ENCODE data around the gene NDUFAF7.
"Not testable (repeated sequence)": the region's sequence is repeated elsewhere in the genome, so short reads cannot be mapped to it uniquely, and the experiment has no call there.

The NDUFAF7 gene, protein sequence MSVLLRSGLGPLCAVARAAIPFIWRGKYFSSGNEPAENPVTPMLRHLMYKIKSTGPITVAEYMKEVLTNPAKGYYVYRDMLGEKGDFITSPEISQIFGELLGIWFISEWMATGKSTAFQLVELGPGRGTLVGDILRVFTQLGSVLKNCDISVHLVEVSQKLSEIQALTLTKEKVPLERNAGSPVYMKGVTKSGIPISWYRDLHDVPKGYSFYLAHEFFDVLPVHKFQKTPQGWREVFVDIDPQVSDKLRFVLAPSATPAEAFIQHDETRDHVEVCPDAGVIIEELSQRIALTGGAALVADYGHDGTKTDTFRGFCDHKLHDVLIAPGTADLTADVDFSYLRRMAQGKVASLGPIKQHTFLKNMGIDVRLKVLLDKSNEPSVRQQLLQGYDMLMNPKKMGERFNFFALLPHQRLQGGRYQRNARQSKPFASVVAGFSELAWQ

GRCh38 chr2:37231241-37232130 is at the start of gene NDUFAF7, which contains the start of gene CEBPZ:
TSS of gene NDUFAF7 (plus strand) at chr2:37231658. CDS start at chr2:37231706, 48 bp downstream.
TSS of gene CEBPZ (minus strand) at chr2:37231596. CDS start at chr2:37231567, 29 bp downstream.
- DNase-seq, result peak; percentile 84

- DNase-seq, result no peak
Observed at GRCh38 chr2:37181726-37182684, 49.5 kb upstream of the NDUFAF7 start.

- no peak for DNase-seq
Observed at GRCh38 chr2:37188570-37188969, 42.9 kb upstream of the NDUFAF7 start, which contains the start of gene SULT6B1. TSS of gene SULT6B1 (minus strand) at chr2:37188670. CDS start at chr2:37188640, 30 bp downstream.

DNA sequence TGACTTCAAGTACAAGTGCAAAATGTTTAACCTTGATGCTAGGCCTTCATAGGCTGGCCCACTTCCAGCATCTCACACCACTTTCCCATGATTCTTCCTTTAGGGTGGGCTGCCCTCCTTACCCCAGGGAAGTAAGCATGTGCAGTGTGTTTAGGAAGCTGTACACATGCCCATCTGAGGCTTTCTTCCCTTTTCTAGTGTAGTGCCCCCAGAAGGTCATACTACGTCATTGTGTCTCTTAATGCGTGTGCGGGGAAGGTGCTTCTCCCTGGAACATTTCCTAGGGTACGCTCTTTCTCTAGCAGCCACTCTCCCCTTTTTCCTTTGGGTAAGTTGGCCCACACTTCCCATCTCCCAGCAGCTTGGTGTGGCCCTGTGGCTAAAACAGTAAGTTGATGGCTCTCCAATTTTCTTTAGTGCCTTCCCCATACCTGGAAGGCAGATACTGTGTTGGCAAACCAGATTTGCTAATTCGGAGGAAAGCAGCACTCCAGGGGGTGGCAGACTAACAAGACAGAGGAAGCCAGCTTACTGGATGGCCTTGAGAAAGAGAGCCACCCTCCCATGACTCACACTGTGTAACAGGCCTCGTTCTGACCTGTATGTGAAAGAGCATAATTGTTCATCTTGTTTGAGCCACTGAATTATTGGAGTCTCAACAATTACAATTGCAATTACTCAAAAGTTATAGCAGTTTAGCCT is 41.9 kb upstream of the NDUFAF7 start:
- no peak for DNase-seq

DNA sequence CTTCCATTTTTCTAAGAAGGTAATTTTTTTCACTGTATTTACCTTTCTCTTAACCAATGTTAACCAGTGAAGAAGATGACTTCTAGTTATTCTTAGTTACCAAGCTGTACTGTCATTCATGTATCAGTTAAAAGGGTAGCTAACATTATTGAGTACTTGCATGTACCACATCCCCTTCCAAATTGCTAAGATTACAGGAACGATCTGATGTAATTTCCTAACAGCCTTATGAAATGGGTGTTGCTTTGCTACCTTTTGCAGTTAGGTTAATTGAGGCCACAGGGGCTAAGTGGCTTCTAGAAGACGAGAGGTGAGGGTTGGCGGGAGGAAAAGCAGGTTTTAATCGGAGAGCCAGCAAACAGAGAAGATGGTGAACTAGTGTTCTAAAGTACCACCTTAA is 41.2 kb upstream of the NDUFAF7 start:
- DNase-seq, result no peak

GRCh38 chr2:37191253-37191652 is 40.2 kb upstream of the NDUFAF7 start:
- DNase-seq, result no peak

GRCh38 chr2:37191747-37192146 is 39.7 kb upstream of the NDUFAF7 start:
- no peak for DNase-seq

- DNase-seq, result no peak
Observed at GRCh38 chr2:37192551-37192950, 38.9 kb upstream of the NDUFAF7 start.

DNA sequence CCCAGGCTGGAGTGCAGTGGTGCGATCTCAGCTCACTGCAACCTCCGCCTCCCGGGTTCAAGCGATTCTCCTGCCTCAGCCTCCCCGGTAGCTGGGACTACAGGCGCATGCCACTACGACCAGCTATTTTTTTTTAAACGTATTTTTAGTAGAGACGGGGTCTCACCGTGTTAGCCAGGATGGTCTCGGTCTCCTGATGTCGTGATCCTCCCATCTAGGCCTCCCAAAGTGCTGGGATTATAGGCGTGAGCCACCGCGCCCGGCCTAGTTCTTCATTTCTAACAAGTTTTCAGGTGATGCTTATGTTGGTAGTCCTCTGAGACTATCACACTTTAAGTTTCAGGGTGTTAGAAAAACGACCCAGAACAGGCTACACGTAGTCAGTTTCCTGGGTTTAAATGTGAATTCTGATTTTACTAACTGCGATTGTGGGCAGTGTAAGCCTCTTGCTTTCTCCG is 35.6 kb upstream of the NDUFAF7 start:
- DNase-seq, result not testable (repeated sequence)

DNA sequence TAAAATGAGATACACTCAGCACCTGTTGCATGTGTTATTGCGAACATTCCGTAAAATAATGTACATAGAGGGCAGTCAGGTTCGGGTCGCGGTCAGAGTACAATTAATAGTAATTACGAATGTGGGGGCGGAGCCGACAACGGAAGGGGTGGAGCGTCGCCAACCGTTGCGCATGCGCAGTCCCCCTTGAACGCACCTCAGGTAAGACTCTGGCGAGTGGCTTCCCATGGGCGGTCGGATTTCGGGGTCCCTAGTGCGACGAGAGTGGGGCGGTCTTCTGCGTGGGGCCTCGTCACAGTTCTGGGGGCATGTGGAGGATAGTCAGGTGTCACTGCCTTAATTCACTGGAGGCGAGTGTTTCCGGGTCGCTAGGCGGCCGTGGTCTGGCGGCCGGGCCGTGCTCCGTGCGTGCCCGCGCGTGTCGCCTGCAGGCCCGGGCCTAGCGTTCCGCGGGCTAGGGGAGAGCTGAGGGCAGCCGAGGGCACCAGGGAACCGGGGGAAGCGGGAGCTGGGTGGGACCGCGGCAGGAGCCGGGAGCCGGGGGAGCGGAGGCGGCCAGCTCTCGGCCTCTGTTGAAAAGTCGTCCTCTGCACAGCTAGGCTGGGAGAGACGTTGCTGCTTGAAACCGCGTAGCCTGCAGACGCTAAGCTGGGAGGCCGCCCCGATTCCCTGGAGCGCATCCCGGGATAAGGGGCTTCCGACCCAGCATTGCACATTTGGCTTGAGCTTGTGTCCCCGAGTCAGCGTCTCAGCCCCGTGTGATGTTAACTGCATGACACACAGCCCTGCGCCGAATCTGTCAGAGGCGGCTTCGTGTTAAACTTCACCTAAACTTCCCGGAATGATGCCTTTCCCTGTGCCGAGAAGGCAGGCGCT is 34.9 kb upstream of the NDUFAF7 start, which contains the start of gene CEBPZOS:
Gene CEBPZOS (plus strand): TSS at position 177 of the 876 bp plus-strand sequence. CDS start 3,209 bp downstream, outside the sequence.
- DNase-seq, result peak; percentile 49

GRCh38 chr2:37198681-37199065 is 32.8 kb upstream of the NDUFAF7 start:
- DNase-seq, result no peak

GRCh38 chr2:37201208-37201607 is 30.2 kb upstream of the NDUFAF7 start:
- no peak for DNase-seq

- DNase-seq, result no peak
Observed at GRCh38 chr2:37201766-37202165, 29.7 kb upstream of the NDUFAF7 start.

- no peak for DNase-seq
Observed at GRCh38 chr2:37203708-37204107, 27.8 kb upstream of the NDUFAF7 start.

- DNase-seq, result not testable (repeated sequence)
Observed at GRCh38 chr2:37205071-37205661, 26.3 kb upstream of the NDUFAF7 start.

DNA sequence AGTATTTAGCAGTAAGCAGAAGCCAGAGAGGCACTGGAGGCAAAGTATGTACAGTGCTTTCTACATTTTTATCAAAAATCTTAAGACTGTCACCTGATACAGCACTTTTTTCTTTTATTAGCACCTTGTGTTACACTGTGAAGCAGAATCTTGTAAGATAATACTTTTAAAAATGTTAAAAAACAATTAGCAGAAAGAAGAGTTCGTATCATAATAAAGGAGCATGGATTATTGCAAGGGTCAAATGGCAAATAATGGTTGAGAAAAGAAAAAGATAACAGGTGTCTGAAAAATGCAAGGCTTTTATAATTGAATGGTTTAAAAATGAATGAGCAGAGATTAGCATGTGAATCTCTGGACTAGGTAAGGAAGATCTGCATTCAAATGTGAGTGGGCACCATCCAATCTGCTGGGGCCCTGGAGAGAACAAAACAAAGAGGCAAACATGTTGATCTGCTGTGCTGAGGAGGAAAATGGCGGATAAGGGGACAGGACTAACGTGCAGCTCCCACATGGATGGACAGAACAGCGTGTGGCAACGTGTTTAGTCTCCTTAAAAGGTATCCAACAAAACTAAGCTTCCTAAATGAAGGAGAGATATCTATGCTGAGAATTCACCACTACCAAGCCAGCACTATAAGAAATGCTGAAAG is 25.6 kb upstream of the NDUFAF7 start:
- no peak for DNase-seq

- DNase-seq, result not testable (repeated sequence)
Observed at GRCh38 chr2:37206760-37207159, 24.7 kb upstream of the NDUFAF7 start.

DNA sequence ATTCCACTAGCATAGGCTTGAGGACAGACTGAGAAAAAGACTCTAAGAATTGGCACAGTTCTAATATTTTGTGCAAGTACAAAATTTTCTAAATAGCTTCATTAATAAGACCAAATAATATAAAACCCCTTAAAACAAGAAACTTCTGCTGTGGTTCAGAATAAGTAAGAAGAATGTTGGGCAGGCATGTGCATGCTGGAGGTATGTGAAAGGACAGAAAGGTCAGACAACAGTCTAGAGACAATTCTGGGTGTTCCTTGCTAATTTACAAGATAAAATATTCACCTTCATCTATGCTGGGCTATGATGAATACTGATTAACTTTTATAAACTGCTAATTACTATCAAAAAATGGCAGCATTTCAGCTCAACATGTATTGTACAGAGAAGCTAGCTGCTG is 20.2 kb upstream of the NDUFAF7 start:
- DNase-seq, result no peak

DNA sequence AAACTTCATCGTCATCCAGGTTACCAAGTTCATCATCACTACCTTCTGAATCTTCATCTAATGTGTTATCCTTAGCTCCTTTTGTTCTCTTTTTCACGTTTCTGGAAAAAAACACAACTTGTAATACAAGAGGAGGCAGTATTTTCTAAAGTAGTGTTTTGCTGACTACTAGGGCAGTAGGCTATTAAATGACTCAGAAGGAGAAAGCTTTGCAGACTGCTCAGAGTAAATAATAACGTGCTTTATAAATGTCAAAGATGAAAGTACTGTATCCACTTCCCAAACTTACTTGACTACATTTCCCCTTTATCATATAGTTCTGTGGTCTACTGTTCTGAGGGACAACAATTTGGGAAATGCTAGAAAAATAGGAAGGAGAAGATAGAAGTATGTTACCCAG is 19.5 kb upstream of the NDUFAF7 start:
- no peak for DNase-seq
